Upper lobe of right lung (tissue), 1 donor: ENCODE measurements around the gene ZNF473. TPM values are rescaled to one million over a fixed set of nuclear protein-coding genes. Genes with fewer than 3 reads are reported as not detected.
A peak's percentile ranks its signal among the peaks of the same experiment; 100 is the strongest.

ENCODE experiments used
- ATAC-seq: fragments of 200-7000 bp; cut with Tn5 transposase; one replicate; pipeline ENCODE4 v1.9.1; 2020; ENCODE audit warnings: mild to moderate bottlenecking, moderate library complexity
- DNase-seq: peaks from one replicate; pipeline ENCODE4 v3.0.0-alpha.2; 2020
- H3K27ac ChIP-seq: fragments of 200-600 bp; one replicate; pipeline ENCODE4 v1.8.0; 2022
- H3K27me3 ChIP-seq: fragments of 200-600 bp; one replicate; pipeline ENCODE4 v1.8.0; 2022; ENCODE audit warnings: mild to moderate bottlenecking
- H3K36me3 ChIP-seq: fragments of 200-600 bp; one replicate; pipeline ENCODE4 v1.8.0; 2022
- H3K4me1 ChIP-seq: fragments of 200-600 bp; one replicate; pipeline ENCODE4 v1.8.0; 2022
- H3K4me3 ChIP-seq: fragments of 200-600 bp; one replicate; pipeline ENCODE4 v1.8.0; 2022; ENCODE audit warnings: mild to moderate bottlenecking
- H3K9me3 ChIP-seq: fragments of 200-600 bp; one replicate; pipeline ENCODE4 v1.8.0; 2022
- intact Hi-C: fragments of 100-400 bp; cut with DNase I; formaldehyde crosslinking; loops from one replicate; pipeline ENCODE4 v1.11.0; 2022
- total RNA-seq: library from RNA; stranded (reverse); fragmentation: NEBNext Ultra II Directional; extraction: Animal tissue kit (Norgen Biotek cat#: 25700); gene quantifications from one replicate; pipeline ENCODE4 v1.2.1, GENCODE V29; 2021
- TF ChIP-seq, protein P1 (sequence below): fragments of 200-600 bp; IDR thresholded peaks from one replicate; pipeline ENCODE4 v1.8.0; 2022; ENCODE audit warnings: antibody characterized with exemption
- donor health status: DM: no; HTN: yes; CAD: no; lungs with severe emphysema.

Gene ZNF473
- total RNA-seq, 1 donor from 2014 or later, result 8.4 TPM

DNA sequence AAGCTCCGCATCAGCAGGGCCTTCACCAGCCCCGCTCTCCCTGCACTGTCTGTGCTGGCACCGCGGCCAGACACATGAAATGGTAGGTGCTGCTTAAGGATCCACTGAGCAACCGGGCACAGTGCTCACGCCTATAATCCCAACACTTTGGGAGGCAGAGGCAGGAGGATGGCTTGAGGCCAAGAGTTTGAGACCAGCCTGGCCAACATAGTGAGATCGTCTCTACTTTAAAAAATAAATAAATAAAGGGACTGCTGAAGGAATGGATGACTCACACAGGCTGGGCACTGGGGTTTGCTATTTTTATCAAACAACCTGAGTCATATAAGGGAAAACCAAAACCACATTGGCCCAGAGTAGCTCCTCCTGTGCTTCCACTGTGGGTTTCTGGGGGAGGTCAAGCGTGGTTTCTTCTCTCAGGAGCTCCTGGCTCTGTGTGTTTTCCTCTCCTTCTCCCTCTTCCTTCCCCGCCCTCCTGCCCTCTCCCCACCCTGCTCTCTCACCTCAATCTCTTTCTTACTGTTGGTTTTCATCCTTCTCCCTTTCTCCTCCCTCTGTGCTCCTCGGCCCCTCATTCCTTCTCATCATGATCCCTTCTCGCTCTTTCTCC, 21.9 kb upstream of the ZNF473 start:
- H3K4me3 ChIP-seq, result no peak overlapping the region
- H3K27ac ChIP-seq, result no peak overlapping the region
- no peaks in the 10 kb centered on the region for H3K9me3 ChIP-seq
- ATAC-seq (peak; percentile 35), DNase-seq (no peak)
- intact Hi-C loops, result no loop called here
- no peaks in the 10 kb centered on the region for H3K27me3 ChIP-seq
- H3K4me1 ChIP-seq, result no peaks in the 10 kb centered on the region
- peaks cover 94% of the 10 kb centered on the region for H3K36me3 ChIP-seq
- TF ChIP-seq, protein P1, sequence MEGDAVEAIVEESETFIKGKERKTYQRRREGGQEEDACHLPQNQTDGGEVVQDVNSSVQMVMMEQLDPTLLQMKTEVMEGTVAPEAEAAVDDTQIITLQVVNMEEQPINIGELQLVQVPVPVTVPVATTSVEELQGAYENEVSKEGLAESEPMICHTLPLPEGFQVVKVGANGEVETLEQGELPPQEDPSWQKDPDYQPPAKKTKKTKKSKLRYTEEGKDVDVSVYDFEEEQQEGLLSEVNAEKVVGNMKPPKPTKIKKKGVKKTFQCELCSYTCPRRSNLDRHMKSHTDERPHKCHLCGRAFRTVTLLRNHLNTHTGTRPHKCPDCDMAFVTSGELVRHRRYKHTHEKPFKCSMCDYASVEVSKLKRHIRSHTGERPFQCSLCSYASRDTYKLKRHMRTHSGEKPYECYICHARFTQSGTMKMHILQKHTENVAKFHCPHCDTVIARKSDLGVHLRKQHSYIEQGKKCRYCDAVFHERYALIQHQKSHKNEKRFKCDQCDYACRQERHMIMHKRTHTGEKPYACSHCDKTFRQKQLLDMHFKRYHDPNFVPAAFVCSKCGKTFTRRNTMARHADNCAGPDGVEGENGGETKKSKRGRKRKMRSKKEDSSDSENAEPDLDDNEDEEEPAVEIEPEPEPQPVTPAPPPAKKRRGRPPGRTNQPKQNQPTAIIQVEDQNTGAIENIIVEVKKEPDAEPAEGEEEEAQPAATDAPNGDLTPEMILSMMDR, result no peak

DNA sequence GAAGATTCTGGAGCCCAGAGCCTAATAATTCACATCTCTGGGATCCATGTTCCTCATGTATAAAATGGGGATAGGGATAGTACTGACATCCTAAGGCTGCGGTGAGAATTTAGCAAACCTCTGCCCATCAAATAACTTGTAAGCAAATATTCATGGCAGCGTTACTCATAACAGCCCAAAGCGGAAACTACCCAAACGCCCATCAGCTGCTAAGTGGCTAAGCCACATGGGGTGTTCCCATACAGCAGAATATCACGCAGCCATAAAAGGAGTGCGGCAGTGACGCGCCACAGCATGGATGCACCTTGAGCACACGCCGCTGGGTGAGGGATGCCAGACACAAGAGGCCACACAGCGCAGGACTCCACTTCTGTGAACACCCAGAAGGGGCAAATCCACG, 20.4 kb upstream of the ZNF473 start:
- no peak overlapping the region for H3K4me3 ChIP-seq
- H3K27me3 ChIP-seq, result no peaks in the 10 kb centered on the region
- H3K27ac ChIP-seq, result no peak overlapping the region
- no peak for ATAC-seq
- TF ChIP-seq, protein P1, result no peak
- intact Hi-C loops, result no loop called here
- no peaks in the 10 kb centered on the region for H3K9me3 ChIP-seq
- no peaks in the 10 kb centered on the region for H3K4me1 ChIP-seq
- no peak for DNase-seq
- H3K36me3 ChIP-seq, result peaks cover 94% of the 10 kb centered on the region

DNA sequence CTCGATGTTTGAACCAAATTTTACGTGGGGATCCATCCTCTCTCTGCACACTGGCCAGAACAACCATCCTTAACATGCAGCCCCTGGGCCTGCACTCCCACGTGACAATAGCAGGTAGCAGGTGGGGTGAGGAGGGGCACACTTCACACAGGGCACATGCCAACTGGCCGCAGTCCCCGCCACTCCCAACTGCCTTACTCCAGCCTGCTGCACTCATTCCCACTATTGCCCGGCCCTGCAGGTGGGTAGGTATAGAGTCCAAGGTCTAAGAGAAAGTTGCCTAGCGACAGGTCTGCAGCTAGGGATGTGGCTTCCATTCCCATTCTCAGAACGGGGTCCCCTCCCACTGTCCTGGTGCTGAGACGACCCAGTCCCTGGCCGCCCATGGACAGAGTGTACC, 18.6 kb upstream of the ZNF473 start:
- intact Hi-C loops, result no loop called here
- H3K4me1 ChIP-seq, result no peaks in the 10 kb centered on the region
- no peak overlapping the region for H3K27ac ChIP-seq
- H3K9me3 ChIP-seq, result no peaks in the 10 kb centered on the region
- H3K4me3 ChIP-seq, result no peak overlapping the region
- H3K36me3 ChIP-seq, result peaks cover 92% of the 10 kb centered on the region
- ATAC-seq, result no peak
- DNase-seq, result no peak
- TF ChIP-seq, protein P1, result no peak
- H3K27me3 ChIP-seq, result no peaks in the 10 kb centered on the region

DNA sequence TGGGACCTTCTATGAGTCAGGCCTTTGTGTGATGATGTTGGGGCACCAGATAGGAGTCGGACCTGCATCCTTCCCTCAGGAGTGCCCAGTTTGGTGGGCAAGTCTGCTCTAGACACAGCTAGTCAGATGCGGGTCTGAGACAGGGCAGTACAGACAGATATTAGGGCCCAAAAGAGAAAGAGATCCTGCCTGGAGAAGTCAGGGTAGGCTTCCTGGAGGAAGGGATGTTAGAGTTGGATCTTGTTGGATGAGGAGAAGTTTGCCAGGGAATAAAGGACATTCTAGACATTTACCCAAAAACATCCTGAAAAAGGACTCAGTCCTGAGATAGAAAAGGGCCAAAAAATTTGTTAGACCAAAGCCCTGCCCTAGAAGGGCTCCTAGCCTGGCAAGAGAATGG, 17.9 kb upstream of the ZNF473 start:
- H3K9me3 ChIP-seq, result no peaks in the 10 kb centered on the region
- H3K36me3 ChIP-seq, result peaks cover 92% of the 10 kb centered on the region
- DNase-seq (no peak), ATAC-seq (no peak)
- intact Hi-C loops, result no loop called here
- no peak overlapping the region for H3K27ac ChIP-seq
- H3K4me1 ChIP-seq, result no peaks in the 10 kb centered on the region
- TF ChIP-seq, protein P1, result no peak
- no peaks in the 10 kb centered on the region for H3K27me3 ChIP-seq
- no peak overlapping the region for H3K4me3 ChIP-seq

DNA sequence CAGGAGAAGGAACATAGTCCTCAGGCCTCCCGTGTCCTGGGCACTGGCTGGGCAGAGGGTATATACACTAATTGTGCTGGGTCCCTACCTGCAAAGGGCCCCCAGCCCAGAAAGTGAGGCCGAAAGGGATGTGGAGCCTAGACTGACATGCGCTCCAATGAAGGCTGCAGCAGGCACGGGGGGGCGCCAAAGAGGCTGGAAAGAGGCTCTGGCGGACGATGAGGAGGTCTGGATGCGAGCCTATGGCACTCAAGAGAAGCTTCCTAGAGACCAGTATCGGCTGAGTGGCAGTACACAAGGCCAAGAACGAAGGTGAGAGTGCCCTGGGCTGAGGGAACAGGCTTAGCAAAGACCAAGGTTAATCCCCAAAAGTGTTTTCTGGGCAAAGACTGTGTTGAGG, 17.3 kb upstream of the ZNF473 start:
- DNase-seq (no peak), ATAC-seq (peak; percentile 13)
- TF ChIP-seq, protein P1, result no peak
- H3K36me3 ChIP-seq, result peaks cover 92% of the 10 kb centered on the region
- H3K4me3 ChIP-seq, result no peak overlapping the region
- H3K4me1 ChIP-seq, result no peaks in the 10 kb centered on the region
- intact Hi-C loops, result no loop called here
- H3K27ac ChIP-seq, result no peak overlapping the region
- no peaks in the 10 kb centered on the region for H3K27me3 ChIP-seq
- H3K9me3 ChIP-seq, result no peaks in the 10 kb centered on the region
